ENCODE results near the gene USH1G.

USH1G gene

DNA sequence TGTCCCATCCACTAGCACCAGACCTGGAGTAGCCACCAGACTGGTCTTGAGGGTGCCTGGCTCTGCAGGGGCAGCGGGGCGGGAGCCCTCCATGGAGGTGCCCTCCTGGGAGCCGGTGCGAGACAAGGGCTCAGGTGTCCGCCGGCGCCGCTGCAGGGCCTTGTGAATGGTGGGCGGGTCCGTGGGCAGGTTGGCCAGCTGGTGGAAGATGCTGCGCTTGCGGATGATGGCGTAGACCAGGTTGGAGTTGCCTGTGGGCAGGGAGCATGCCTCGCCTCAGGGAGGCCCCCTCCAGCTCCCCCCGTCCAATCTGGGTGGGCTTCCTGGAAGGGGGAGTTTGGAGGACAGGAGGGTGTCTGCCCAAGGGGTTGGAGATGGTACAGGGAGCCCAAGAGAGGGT is 31.1 kb upstream of the USH1G start:
- TF ChIP-seq, protein P1, sequence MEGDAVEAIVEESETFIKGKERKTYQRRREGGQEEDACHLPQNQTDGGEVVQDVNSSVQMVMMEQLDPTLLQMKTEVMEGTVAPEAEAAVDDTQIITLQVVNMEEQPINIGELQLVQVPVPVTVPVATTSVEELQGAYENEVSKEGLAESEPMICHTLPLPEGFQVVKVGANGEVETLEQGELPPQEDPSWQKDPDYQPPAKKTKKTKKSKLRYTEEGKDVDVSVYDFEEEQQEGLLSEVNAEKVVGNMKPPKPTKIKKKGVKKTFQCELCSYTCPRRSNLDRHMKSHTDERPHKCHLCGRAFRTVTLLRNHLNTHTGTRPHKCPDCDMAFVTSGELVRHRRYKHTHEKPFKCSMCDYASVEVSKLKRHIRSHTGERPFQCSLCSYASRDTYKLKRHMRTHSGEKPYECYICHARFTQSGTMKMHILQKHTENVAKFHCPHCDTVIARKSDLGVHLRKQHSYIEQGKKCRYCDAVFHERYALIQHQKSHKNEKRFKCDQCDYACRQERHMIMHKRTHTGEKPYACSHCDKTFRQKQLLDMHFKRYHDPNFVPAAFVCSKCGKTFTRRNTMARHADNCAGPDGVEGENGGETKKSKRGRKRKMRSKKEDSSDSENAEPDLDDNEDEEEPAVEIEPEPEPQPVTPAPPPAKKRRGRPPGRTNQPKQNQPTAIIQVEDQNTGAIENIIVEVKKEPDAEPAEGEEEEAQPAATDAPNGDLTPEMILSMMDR (IDR thresholded peaks at IDR 0.05; ENCODE audit: poor library complexity, severe bottlenecking) = no peak
- DNase-seq (ENCODE audit: low spot score) = no peak
- Histone ChIP-seq H3K4me3 (ENCODE audit: severe bottlenecking) (no peak overlapping the region), H3K4me1 (ENCODE audit: insufficient read depth, poor library complexity, severe bottlenecking) (peaks cover 12% of the 10 kb centered on the region), H3K27ac (ENCODE audit: poor library complexity, severe bottlenecking) (no peak overlapping the region), H3K9me3 (ENCODE audit: severe bottlenecking) (no peaks in the 10 kb centered on the region), H3K27me3 (ENCODE audit: insufficient read depth, poor library complexity, severe bottlenecking) (no peaks in the 10 kb centered on the region), H3K36me3 (ENCODE audit: low read depth) (no peaks in the 10 kb centered on the region)
- no peak for ATAC-seq (ENCODE audit: low read depth)

DNA sequence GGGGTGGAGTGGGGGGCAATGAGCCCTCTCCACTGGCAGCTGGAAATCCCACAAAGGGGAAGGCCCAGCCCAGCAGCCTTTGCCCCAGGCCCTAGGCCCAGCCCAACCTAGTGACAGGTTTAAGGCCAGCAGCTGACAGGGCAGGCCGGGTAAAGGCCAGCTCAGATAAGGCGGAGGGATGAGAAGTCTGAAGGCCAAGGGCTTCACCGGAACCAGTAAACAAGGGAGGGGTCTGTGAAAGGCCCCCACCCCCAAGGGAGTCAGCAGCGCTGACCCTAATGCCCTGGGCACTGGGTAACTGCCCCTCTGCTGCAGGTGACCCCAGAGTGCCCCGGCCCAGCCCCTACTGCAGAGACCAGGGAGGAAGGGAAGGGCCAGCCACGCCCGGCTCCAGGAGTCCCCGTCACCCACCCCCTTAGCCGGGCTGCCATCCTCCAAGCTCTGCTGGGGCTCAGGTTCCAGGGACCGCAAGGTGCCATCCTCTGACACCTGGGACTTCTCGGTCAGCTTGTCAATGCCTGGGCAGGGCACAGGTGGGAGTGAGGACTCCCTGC is 30.2 kb upstream of the USH1G start:
- no peak for DNase-seq (ENCODE audit: low spot score)
- Histone ChIP-seq H3K27me3 (ENCODE audit: insufficient read depth, poor library complexity, severe bottlenecking) (no peaks in the 10 kb centered on the region), H3K9me3 (ENCODE audit: severe bottlenecking) (no peaks in the 10 kb centered on the region), H3K36me3 (ENCODE audit: low read depth) (no peaks in the 10 kb centered on the region), H3K4me3 (ENCODE audit: severe bottlenecking) (no peak overlapping the region), H3K27ac (ENCODE audit: poor library complexity, severe bottlenecking) (no peak overlapping the region), H3K4me1 (ENCODE audit: insufficient read depth, poor library complexity, severe bottlenecking) (peaks cover 12% of the 10 kb centered on the region)
- TF ChIP-seq, protein P1 (IDR thresholded peaks at IDR 0.05; ENCODE audit: poor library complexity, severe bottlenecking) = no peak
- no peak for ATAC-seq (ENCODE audit: low read depth)

DNA sequence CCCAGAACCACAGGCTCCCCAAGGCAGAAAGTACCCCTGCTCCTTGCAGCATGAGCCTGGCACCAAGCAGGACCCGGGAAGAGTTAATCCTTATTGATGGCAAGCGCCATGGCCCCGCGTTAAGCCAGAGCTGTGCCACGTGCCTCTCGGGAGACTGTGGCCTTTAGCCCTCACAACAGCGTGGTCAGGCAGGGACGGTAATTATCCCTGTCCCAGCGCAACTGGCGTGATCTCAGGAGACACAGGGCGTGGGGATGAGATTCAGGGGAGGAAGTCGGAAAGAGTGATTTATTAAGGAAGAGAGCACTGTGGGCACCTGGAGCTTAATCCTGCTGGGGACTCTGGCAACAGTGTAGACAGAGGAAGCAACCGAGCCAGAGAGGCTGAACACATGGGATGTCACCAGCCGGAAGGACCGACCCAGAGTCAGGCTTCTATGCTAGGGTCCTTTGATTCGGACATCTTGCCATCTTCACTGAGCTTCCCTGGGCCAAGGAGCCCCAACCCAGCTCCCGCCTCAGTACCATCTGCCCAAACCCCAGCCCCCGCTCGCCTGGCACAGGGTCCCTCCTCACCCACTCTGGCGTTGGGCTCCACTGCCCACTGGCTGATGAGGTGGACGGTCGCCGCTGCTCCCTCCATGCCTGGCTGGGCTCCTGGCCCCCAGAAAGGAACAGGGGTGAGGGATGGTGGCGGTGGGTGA is 29.5 kb upstream of the USH1G start:
- no peaks in the 10 kb centered on the region for H3K27me3 ChIP-seq (ENCODE audit: insufficient read depth, poor library complexity, severe bottlenecking)
- ATAC-seq (ENCODE audit: low read depth) = no peak
- no peaks in the 10 kb centered on the region for H3K9me3 ChIP-seq (ENCODE audit: severe bottlenecking)
- DNase-seq (ENCODE audit: low spot score) = no peak
- H3K36me3 ChIP-seq (ENCODE audit: low read depth) = no peaks in the 10 kb centered on the region
- TF ChIP-seq, protein P1 (IDR thresholded peaks at IDR 0.05; ENCODE audit: poor library complexity, severe bottlenecking) = no peak
- H3K4me1 ChIP-seq (ENCODE audit: insufficient read depth, poor library complexity, severe bottlenecking) = peaks cover 12% of the 10 kb centered on the region
- no peak overlapping the region for H3K27ac ChIP-seq (ENCODE audit: poor library complexity, severe bottlenecking)
- H3K4me3 ChIP-seq (ENCODE audit: severe bottlenecking) = no peak overlapping the region

DNA sequence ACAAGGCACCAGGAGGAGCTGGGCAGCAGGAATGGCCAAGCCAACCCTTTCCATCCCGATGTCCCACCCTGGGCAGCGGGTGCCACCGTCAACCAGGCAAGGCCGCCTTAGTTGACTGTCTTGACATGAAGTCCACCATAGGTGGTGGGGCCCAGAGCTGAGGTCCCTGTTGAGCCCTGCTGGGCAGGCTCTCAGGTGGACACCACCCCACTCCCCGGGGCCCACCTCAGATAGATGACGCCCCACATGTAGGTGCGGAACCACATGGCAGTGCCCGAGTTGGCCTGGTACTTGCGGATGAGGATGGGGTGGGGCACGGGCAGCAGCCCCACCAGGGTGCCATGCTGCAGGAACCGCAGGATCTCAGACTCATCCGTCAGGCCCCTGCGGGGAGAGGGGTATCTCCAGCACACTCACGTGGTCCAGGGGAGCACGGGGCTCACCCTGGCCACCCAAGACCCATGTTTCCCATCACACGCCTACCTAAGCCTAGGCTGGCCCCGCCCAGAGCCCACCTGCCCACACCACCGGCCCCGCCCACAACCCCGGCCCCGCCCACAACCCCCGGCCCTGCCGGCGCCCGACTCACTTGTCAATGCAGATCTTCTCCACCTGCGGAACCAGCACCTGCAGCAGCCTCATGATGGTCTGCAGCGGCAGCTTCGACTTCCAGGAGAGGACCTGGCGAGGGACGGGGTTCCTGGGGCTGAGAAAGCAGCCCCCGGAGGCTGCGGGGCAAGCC is 28.8 kb upstream of the USH1G start:
- ATAC-seq (ENCODE audit: low read depth) (no peak), DNase-seq (ENCODE audit: low spot score) (no peak)
- no peak overlapping the region for H3K4me3 ChIP-seq (ENCODE audit: severe bottlenecking)
- TF ChIP-seq, protein P1 (IDR thresholded peaks at IDR 0.05; ENCODE audit: poor library complexity, severe bottlenecking) = no peak
- H3K27ac ChIP-seq (ENCODE audit: poor library complexity, severe bottlenecking) = no peak overlapping the region
- no peaks in the 10 kb centered on the region for H3K36me3 ChIP-seq (ENCODE audit: low read depth)
- H3K9me3 ChIP-seq (ENCODE audit: severe bottlenecking) = no peaks in the 10 kb centered on the region
- H3K27me3 ChIP-seq (ENCODE audit: insufficient read depth, poor library complexity, severe bottlenecking) = no peaks in the 10 kb centered on the region
- H3K4me1 ChIP-seq (ENCODE audit: insufficient read depth, poor library complexity, severe bottlenecking) = peaks cover 12% of the 10 kb centered on the region

Data from RWPE2 (cell line).